GM18526 (cell line): Measurements from ENCODE around the gene CTDSP1.

Experiments
- POLR2A ChIP-seq: IDR thresholded peaks from 3 replicates; pipeline ENCODE4 v1.6.1; 2011; ENCODE audit not compliant: insufficient read length; ENCODE audit errors: extremely low read depth

Gene CTDSP1

GRCh38 chr2:218444692-218445357 lies 45.2 kb downstream of the CTDSP1 start:
- TF ChIP-seq POLR2A = no peak

GRCh38 chr2:218445602-218446001 lies 45.9 kb downstream of the CTDSP1 start:
- no peak for TF ChIP-seq POLR2A

GRCh38 chr2:218446547-218446946 lies 46.9 kb downstream of the CTDSP1 start:
- no peak for TF ChIP-seq POLR2A

- TF ChIP-seq POLR2A = no peak
Observed at GRCh38 chr2:218447072-218447471, 47.4 kb downstream of the CTDSP1 start.

- TF ChIP-seq POLR2A = no peak
Observed at GRCh38 chr2:218448934-218449333, 49.3 kb downstream of the CTDSP1 start.

- TF ChIP-seq POLR2A = no peak
Observed at GRCh38 chr2:218452079-218452478, 52.4 kb downstream of the CTDSP1 start.
